Measurements from ENCODE around the gene ENTHD1.

- no peak for TF ChIP-seq GATA2 (IDR thresholded peaks at IDR 0.05; ENCODE audit: low read depth, low read length)
- no peak for TF ChIP-seq GATA3 (IDR thresholded peaks at IDR 0.05; ENCODE audit: low read depth, low read length)
Measured at GRCh38 chr22:39868741-39869140, 24.8 kb downstream of the ENTHD1 start.
